ENCODE data around the gene PTPN13.

PTPN13 gene

GRCh38 chr4:86594559-86595425 lies 677 bp downstream of the PTPN13 start:
- peak; percentile 7 for DNase-seq

GRCh38 chr4:86595426-86595805 lies 1.3 kb downstream of the PTPN13 start:
- DNase-seq, result no peak

- no peak for DNase-seq
Measured at GRCh38 chr4:86596807-86597206, 2.7 kb downstream of the PTPN13 start.

- no peak for DNase-seq
Measured at GRCh38 chr4:86600007-86600653, 6.0 kb downstream of the PTPN13 start.

GRCh38 chr4:86603311-86603885 lies 9.3 kb downstream of the PTPN13 start:
- no peak for DNase-seq

GRCh38 chr4:86606809-86607208 lies 12.7 kb downstream of the PTPN13 start:
- no peak for DNase-seq

- no peak for DNase-seq
Measured at GRCh38 chr4:86608757-86609375, 14.8 kb downstream of the PTPN13 start.

GRCh38 chr4:86611757-86612156 lies 17.6 kb downstream of the PTPN13 start:
- no peak for DNase-seq

GRCh38 chr4:86613734-86614133 lies 19.6 kb downstream of the PTPN13 start:
- no peak for DNase-seq

- DNase-seq, result no peak
Measured at GRCh38 chr4:86614865-86615264, 20.8 kb downstream of the PTPN13 start.

GRCh38 chr4:86615501-86615900 lies 21.4 kb downstream of the PTPN13 start:
- DNase-seq, result no peak

- DNase-seq, result no peak
Measured at GRCh38 chr4:86619656-86620055, 25.5 kb downstream of the PTPN13 start.

GRCh38 chr4:86621435-86621834 lies 27.3 kb downstream of the PTPN13 start:
- DNase-seq, result no peak

- DNase-seq, result no peak
Measured at GRCh38 chr4:86626066-86626465, 32.0 kb downstream of the PTPN13 start.

GRCh38 chr4:86627462-86628135 lies 33.5 kb downstream of the PTPN13 start:
- no peak for DNase-seq

- DNase-seq, result no peak
Measured at GRCh38 chr4:86630629-86631028, 36.5 kb downstream of the PTPN13 start.

GRCh38 chr4:86631166-86631565 lies 37.1 kb downstream of the PTPN13 start:
- no peak for DNase-seq

- no peak for DNase-seq
Measured at GRCh38 chr4:86633854-86634253, 39.7 kb downstream of the PTPN13 start.

- DNase-seq, result no peak
Measured at GRCh38 chr4:86640469-86640868, 46.4 kb downstream of the PTPN13 start.

- DNase-seq, result no peak
Measured at GRCh38 chr4:86641516-86642090, 47.5 kb downstream of the PTPN13 start.

- DNase-seq, result no peak
Measured at GRCh38 chr4:86644892-86645291, 50.8 kb downstream of the PTPN13 start.

GRCh38 chr4:86652332-86652932 lies 58.3 kb downstream of the PTPN13 start:
- no peak for DNase-seq

Data from RPMI8226 (cell line).